HepG2 (cell line): ENCODE data around the gene BANP. TPM values are rescaled to one million over a fixed set of nuclear protein-coding genes. Genes with fewer than 3 reads are reported as not detected.

Experiments used
- ATAD3A ChIP-seq: sonication (generic); formaldehyde crosslinking; IDR thresholded peaks from 2 replicates; pipeline ENCODE4 v1.4.0; 2020; ENCODE audit warnings: missing genetic modification reagents
- ATF7 ChIP-seq, 2 experiments: fragments of 450-650 bp in 1 of 2; sonication (generic) in 1 of 2; formaldehyde crosslinking in 1 of 2; IDR thresholded peaks; 2 replicates each; pipeline versions ENCODE4 v1.4.0 to v1.6.1; 2016 to 2020; ENCODE audit warnings: antibody characterized with exemption in 1 of 2, mild to moderate bottlenecking in 1 of 2, missing genetic modification reagents in 1 of 2
- CBX5 ChIP-seq: sonication (generic); formaldehyde crosslinking; IDR thresholded peaks from 2 replicates; pipeline ENCODE4 v1.4.0; 2020; ENCODE audit warnings: missing genetic modification reagents, borderline replicate concordance
- DNMT1 ChIP-seq: sonication (generic); formaldehyde crosslinking; IDR thresholded peaks from 2 replicates; pipeline ENCODE4 v1.5.1; 2020; ENCODE audit warnings: mild to moderate bottlenecking, missing genetic modification reagents
- DNMT3B ChIP-seq: conservative IDR thresholded peaks from 2 replicates; pipeline ENCODE4 v1.6.1; 2016; ENCODE audit warnings: missing biosample characterization, control low read depth
- NR2C2 ChIP-seq: sonication (generic); formaldehyde crosslinking; IDR thresholded peaks from 2 replicates; pipeline ENCODE4 v1.4.0; 2020; ENCODE audit warnings: missing genetic modification reagents, mild to moderate bottlenecking, moderate library complexity, borderline replicate concordance
- PTBP1 ChIP-seq: fragments of 200-400 bp; formaldehyde crosslinking; IDR thresholded peaks from 2 replicates; pipeline ENCODE4 v1.6.1; 2018; ENCODE audit warnings: low read length, low read depth; ENCODE audit not compliant: poor library complexity, severe bottlenecking
- SKIL ChIP-seq: sonication (generic); formaldehyde crosslinking; IDR thresholded peaks from 2 replicates; pipeline ENCODE4 v1.8.0; 2022; ENCODE audit warnings: missing genetic modification reagents, mild to moderate bottlenecking, moderate library complexity, borderline replicate concordance
- USF2 ChIP-seq, 2 experiments: sonication (generic) in 1 of 2; formaldehyde crosslinking in 1 of 2; IDR thresholded peaks; 2 replicates each; pipeline versions ENCODE4 v1.5.1 to v1.6.1; 2011 to 2020; ENCODE audit warnings: borderline replicate concordance in 1 of 2, low read depth in 1 of 2, low read length in 1 of 2, mild to moderate bottlenecking in 1 of 2, missing genetic modification reagents in 1 of 2, moderate library complexity in 1 of 2
- ZBTB38 ChIP-seq: sonication (generic); formaldehyde crosslinking; IDR thresholded peaks from 2 replicates; pipeline ENCODE4 v1.5.1; 2020; ENCODE audit warnings: mild to moderate bottlenecking, missing genetic modification reagents
- ZNF264 ChIP-seq: sonication (generic); formaldehyde crosslinking; IDR thresholded peaks from 2 replicates; pipeline ENCODE4 v1.4.0; 2020; ENCODE audit warnings: missing genetic modification reagents
- ZNF317 ChIP-seq: sonication (generic); formaldehyde crosslinking; IDR thresholded peaks from 2 replicates; pipeline ENCODE4 v1.5.0; 2020; ENCODE audit warnings: mild to moderate bottlenecking, missing genetic modification reagents
- ZNF34 ChIP-seq: sonication (generic); formaldehyde crosslinking; IDR thresholded peaks from 2 replicates; pipeline ENCODE4 v1.4.0; 2020; ENCODE audit warnings: mild to moderate bottlenecking, missing genetic modification reagents, borderline replicate concordance
- ZNF414 ChIP-seq: sonication (generic); formaldehyde crosslinking; IDR thresholded peaks from 2 replicates; pipeline ENCODE4 v1.5.0; 2020; ENCODE audit warnings: missing genetic modification reagents
- polyA plus RNA-seq, 8 experiments: library from polyadenylated mRNA; depleted of rRNA in 3 of 8; stranded (reverse) in 7 of 8; unstranded in 1 of 8; fragments of >200 nt; fragmentation: Illumina TruSeq in 4 of 8; extraction: Trizol in 4 of 8; gene quantifications; 2 replicates each; pipeline versions ENCODE4 v1.2.1 to v1.2.3, GENCODE V29; 2011 to 2016; ENCODE audit warnings: low read depth in 4 of 8, missing spikeins in 1 of 8, mixed read lengths in 1 of 8; ENCODE audit not compliant: insufficient read depth in 1 of 8
- total RNA-seq, 5 experiments: library from RNA; depleted of rRNA; stranded (reverse); fragments of >200 nt; fragmentation: Illumina TruSeq; extraction: Trizol; gene quantifications; 2 replicates each; pipeline ENCODE4 v1.2.3, GENCODE V29; 2016; ENCODE audit warnings: low read depth in 1 of 5
- TF ChIP-seq, protein P1 (sequence below): sonication (generic); formaldehyde crosslinking; IDR thresholded peaks from 2 replicates; pipeline ENCODE4 v1.5.1; 2020; ENCODE audit warnings: mild to moderate bottlenecking, missing genetic modification reagents, borderline replicate concordance
- TF ChIP-seq, protein P2 (sequence below): sonication (generic); formaldehyde crosslinking; IDR thresholded peaks from 2 replicates; pipeline ENCODE4 v1.8.1; 2023; ENCODE audit warnings: missing genetic modification reagents, inconsistent platforms, borderline replicate concordance

Gene BANP
- total and polyA plus RNA-seq, 2 of the 13 experiments (the other 11 are each of a cell fraction or from before 2014, with no cell fraction given), result 20.2 to 23.8 TPM

- TF ChIP-seq USF2 (IDR thresholded peaks at IDR 0.05; ENCODE audit: low read depth, low read length) (no peak), USF2 (CRISPR knock-in tag; IDR thresholded peaks at IDR 0.05; ENCODE audit: borderline replicate concordance) (no peak), DNMT1 (CRISPR knock-in tag) (no peak), ZNF34 (CRISPR knock-in tag) (no peak), ZBTB38 (CRISPR knock-in tag) (peak; percentile 74), DNMT3B (no peak), ZNF264 (CRISPR knock-in tag) (no peak), SKIL (CRISPR knock-in tag) (peak; percentile 36; the same call in 1 of the 2 replicates), CBX5 (0 out of 2 replicates have a peak, but pooled peaks have one; percentile 59), ZNF317 (CRISPR knock-in tag) (no peak), ATAD3A (CRISPR knock-in tag) (no peak), PTBP1 (no peak), ATF7 (IDR thresholded peaks at IDR 0.05) (no peak), ATF7 (CRISPR knock-in tag; IDR thresholded peaks at IDR 0.05) (no peak), ZNF414 (CRISPR knock-in tag) (no peak), NR2C2 (CRISPR knock-in tag) (0 out of 2 replicates have a peak, but pooled peaks have one; percentile 31)
- TF ChIP-seq, protein P1, sequence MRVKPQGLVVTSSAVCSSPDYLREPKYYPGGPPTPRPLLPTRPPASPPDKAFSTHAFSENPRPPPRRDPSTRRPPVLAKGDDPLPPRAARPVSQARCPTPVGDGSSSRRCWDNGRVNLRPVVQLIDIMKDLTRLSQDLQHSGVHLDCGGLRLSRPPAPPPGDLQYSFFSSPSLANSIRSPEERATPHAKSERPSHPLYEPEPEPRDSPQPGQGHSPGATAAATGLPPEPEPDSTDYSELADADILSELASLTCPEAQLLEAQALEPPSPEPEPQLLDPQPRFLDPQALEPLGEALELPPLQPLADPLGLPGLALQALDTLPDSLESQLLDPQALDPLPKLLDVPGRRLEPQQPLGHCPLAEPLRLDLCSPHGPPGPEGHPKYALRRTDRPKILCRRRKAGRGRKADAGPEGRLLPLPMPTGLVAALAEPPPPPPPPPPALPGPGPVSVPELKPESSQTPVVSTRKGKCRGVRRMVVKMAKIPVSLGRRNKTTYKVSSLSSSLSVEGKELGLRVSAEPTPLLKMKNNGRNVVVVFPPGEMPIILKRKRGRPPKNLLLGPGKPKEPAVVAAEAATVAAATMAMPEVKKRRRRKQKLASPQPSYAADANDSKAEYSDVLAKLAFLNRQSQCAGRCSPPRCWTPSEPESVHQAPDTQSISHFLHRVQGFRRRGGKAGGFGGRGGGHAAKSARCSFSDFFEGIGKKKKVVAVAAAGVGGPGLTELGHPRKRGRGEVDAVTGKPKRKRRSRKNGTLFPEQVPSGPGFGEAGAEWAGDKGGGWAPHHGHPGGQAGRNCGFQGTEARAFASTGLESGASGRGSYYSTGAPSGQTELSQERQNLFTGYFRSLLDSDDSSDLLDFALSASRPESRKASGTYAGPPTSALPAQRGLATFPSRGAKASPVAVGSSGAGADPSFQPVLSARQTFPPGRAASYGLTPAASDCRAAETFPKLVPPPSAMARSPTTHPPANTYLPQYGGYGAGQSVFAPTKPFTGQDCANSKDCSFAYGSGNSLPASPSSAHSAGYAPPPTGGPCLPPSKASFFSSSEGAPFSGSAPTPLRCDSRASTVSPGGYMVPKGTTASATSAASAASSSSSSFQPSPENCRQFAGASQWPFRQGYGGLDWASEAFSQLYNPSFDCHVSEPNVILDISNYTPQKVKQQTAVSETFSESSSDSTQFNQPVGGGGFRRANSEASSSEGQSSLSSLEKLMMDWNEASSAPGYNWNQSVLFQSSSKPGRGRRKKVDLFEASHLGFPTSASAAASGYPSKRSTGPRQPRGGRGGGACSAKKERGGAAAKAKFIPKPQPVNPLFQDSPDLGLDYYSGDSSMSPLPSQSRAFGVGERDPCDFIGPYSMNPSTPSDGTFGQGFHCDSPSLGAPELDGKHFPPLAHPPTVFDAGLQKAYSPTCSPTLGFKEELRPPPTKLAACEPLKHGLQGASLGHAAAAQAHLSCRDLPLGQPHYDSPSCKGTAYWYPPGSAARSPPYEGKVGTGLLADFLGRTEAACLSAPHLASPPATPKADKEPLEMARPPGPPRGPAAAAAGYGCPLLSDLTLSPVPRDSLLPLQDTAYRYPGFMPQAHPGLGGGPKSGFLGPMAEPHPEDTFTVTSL, result no peak
- TF ChIP-seq, protein P2, sequence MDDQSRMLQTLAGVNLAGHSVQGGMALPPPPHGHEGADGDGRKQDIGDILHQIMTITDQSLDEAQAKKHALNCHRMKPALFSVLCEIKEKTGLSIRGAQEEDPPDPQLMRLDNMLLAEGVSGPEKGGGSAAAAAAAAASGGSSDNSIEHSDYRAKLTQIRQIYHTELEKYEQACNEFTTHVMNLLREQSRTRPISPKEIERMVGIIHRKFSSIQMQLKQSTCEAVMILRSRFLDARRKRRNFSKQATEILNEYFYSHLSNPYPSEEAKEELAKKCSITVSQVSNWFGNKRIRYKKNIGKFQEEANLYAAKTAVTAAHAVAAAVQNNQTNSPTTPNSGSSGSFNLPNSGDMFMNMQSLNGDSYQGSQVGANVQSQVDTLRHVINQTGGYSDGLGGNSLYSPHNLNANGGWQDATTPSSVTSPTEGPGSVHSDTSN (CRISPR knock-in tag), result no peak
These were observed 2.0 kb upstream of the BANP start (continued) for GRCh38 chr16:87949071-87949744.
